ENCODE results near the gene KATNA1.

DNA sequence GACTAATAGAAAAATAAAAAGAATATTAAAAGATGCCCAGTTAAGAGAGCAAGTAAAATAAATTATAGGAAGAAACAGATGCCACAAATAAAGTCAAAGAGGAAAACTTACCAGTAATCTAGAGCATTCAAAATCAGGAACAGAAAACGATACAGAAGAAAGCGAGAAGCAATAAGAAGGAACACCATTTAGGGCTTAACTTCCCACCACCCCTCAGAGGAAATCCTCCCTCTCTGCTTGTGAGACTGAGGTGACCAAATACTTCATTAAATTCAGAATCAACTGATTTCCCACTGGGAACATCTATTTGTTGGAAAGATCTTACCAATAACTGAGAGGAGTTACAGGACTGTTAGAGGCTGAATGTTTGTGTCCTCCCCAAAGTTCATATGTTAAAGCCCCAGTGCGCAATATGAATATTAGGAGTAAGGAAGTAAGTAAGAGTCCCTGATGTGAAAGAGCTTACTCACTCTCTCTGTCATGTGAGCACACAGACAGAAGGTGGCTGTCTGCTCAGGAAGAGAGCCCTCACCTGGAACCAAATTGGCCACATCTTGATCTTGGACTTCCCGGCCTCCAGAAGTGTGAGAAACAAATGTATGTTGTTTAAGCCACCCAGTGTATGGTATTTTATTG, 19.5 kb downstream of the KATNA1 start:
- TF ChIP-seq, protein P1, sequence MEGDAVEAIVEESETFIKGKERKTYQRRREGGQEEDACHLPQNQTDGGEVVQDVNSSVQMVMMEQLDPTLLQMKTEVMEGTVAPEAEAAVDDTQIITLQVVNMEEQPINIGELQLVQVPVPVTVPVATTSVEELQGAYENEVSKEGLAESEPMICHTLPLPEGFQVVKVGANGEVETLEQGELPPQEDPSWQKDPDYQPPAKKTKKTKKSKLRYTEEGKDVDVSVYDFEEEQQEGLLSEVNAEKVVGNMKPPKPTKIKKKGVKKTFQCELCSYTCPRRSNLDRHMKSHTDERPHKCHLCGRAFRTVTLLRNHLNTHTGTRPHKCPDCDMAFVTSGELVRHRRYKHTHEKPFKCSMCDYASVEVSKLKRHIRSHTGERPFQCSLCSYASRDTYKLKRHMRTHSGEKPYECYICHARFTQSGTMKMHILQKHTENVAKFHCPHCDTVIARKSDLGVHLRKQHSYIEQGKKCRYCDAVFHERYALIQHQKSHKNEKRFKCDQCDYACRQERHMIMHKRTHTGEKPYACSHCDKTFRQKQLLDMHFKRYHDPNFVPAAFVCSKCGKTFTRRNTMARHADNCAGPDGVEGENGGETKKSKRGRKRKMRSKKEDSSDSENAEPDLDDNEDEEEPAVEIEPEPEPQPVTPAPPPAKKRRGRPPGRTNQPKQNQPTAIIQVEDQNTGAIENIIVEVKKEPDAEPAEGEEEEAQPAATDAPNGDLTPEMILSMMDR (IDR thresholded peaks at IDR 0.05; ENCODE audit: extremely low read depth in 1 of 2, insufficient read depth in 1 of 2, low read depth in 1 of 2, low read length in 2 of 2): no peak
- TF ChIP-seq POLR2AphosphoS5 (IDR thresholded peaks at IDR 0.05; ENCODE audit: insufficient read depth, low read depth, low read length): no peak
- no peak for TF ChIP-seq EZH2 (IDR thresholded peaks at IDR 0.05; ENCODE audit: borderline replicate concordance, low read depth, low read length, severe bottlenecking)
- no peak for TF ChIP-seq FOS (IDR thresholded peaks at IDR 0.05; ENCODE audit: borderline replicate concordance, insufficient read depth, low read length)
- TF ChIP-seq JUN (IDR thresholded peaks at IDR 0.05; ENCODE audit: borderline replicate concordance, insufficient read depth, insufficient read length, low read depth): no peak
- TF ChIP-seq POLR2A (IDR thresholded peaks at IDR 0.05; ENCODE audit: low read depth, low read length): no peak
- no peak for TF ChIP-seq MYC (IDR thresholded peaks at IDR 0.05; ENCODE audit: low read depth, low read length)

Data from endothelial cell of umbilical vein (primary cell).